Activated T-cell treated with anti-CD3 and anti-CD28 coated beads, Interleukin-2, amount 50 U/mL, for 1 hour (primary cell): ENCODE data around the gene WDR81.
"Not testable (repeated sequence)": the region's sequence is repeated elsewhere in the genome, so short reads cannot be mapped to it uniquely, and the experiment has no call there.

ENCODE experiments used
- DNase-seq: peaks from one replicate; pipeline ENCODE4 v3.0.0-alpha.2; 2020

Gene WDR81

GRCh38 chr17:1724351-1724868 lies at the start of gene WDR81:
Gene WDR81, plus strand, starts transcription at chr17:1724704. Its CDS starts 256 bp downstream, at chr17:1724960.
- DNase-seq, result peak; percentile 83

GRCh38 chr17:1676401-1676800 lies 48.1 kb upstream of the WDR81 start:
- no peak for DNase-seq

- DNase-seq, result no peak
These were observed 41.0 kb upstream of the WDR81 start for GRCh38 chr17:1683459-1683858.

GRCh38 chr17:1684378-1685189 lies 39.9 kb upstream of the WDR81 start, which contains the start of gene PRPF8:
Gene PRPF8, minus strand, starts transcription at chr17:1684867. Its CDS starts 296 bp downstream, at chr17:1684571.
- DNase-seq, result peak; percentile 97

- DNase-seq, result no peak
These were observed 38.4 kb upstream of the WDR81 start for GRCh38 chr17:1686086-1686485.

GRCh38 chr17:1688405-1688804 lies 36.1 kb upstream of the WDR81 start:
- not testable (repeated sequence) for DNase-seq

- no peak for DNase-seq
These were observed 33.8 kb upstream of the WDR81 start for GRCh38 chr17:1690544-1691221.

- DNase-seq, result no peak
These were observed 31.2 kb upstream of the WDR81 start for GRCh38 chr17:1693339-1693738.

GRCh38 chr17:1695365-1695764 lies 29.1 kb upstream of the WDR81 start:
- no peak for DNase-seq

GRCh38 chr17:1697681-1698080 lies 26.8 kb upstream of the WDR81 start:
- DNase-seq, result no peak

GRCh38 chr17:1699891-1700290 lies 24.6 kb upstream of the WDR81 start:
- DNase-seq, result not testable (repeated sequence)

- no peak for DNase-seq
These were observed 21.4 kb upstream of the WDR81 start for GRCh38 chr17:1703063-1703462.

- DNase-seq, result no peak
These were observed 19.5 kb upstream of the WDR81 start for GRCh38 chr17:1705004-1705403.

- DNase-seq, result no peak
These were observed 17.4 kb upstream of the WDR81 start for GRCh38 chr17:1707107-1707506.

- DNase-seq, result not testable (repeated sequence)
These were observed 15.6 kb upstream of the WDR81 start for GRCh38 chr17:1708791-1709346.

- DNase-seq, result no peak
These were observed 15.0 kb upstream of the WDR81 start for GRCh38 chr17:1709403-1709951.

- DNase-seq, result no peak
These were observed 14.3 kb upstream of the WDR81 start, which contains the start of gene TLCD2 for GRCh38 chr17:1709971-1710806. Gene TLCD2, minus strand, starts transcription at chr17:1710377. Its CDS starts 135 bp downstream, at chr17:1710242.

- no peak for DNase-seq
These were observed 13.5 kb upstream of the WDR81 start for GRCh38 chr17:1710807-1711553.

GRCh38 chr17:1711804-1712203 lies 12.7 kb upstream of the WDR81 start:
- DNase-seq, result no peak

GRCh38 chr17:1712271-1712670 lies 12.2 kb upstream of the WDR81 start:
- no peak for DNase-seq

- no peak for DNase-seq
These were observed 11.2 kb upstream of the WDR81 start for GRCh38 chr17:1713160-1713877.
